COR-L47 (cell line): ENCODE results near the gene RFLNA.
A peak's percentile ranks its signal among the peaks of the same experiment; 100 is the strongest.

ENCODE experiments used
- DNase-seq: peaks from one replicate; lab custom pipeline; 2025; lab: John Stamatoyannopoulos, UW

RFLNA gene

GRCh38 chr12:124294780-124295341, at the start of gene RFLNA:
RFLNA (plus strand) TSS chr12:124295093; CDS start chr12:124295430, 337 bp downstream.
- no peak for DNase-seq

- DNase-seq, result no peak
Measured at GRCh38 chr12:124247331-124247730, 47.6 kb upstream of the RFLNA start.

GRCh38 chr12:124248941-124249825, 45.7 kb upstream of the RFLNA start:
- peak; percentile 77 for DNase-seq

GRCh38 chr12:124251186-124251585, 43.7 kb upstream of the RFLNA start:
- DNase-seq, result no peak

- DNase-seq, result no peak
Measured at GRCh38 chr12:124252964-124253363, 41.9 kb upstream of the RFLNA start.

- DNase-seq, result no peak
Measured at GRCh38 chr12:124254126-124254525, 40.8 kb upstream of the RFLNA start.

GRCh38 chr12:124259154-124260066, 35.5 kb upstream of the RFLNA start:
- DNase-seq, result no peak

- no peak for DNase-seq
Measured at GRCh38 chr12:124261885-124262284, 33.0 kb upstream of the RFLNA start.

GRCh38 chr12:124264089-124264795, 30.7 kb upstream of the RFLNA start:
- no peak for DNase-seq

- no peak for DNase-seq
Measured at GRCh38 chr12:124264879-124265278, 30.0 kb upstream of the RFLNA start.

GRCh38 chr12:124267205-124267778, 27.6 kb upstream of the RFLNA start:
- DNase-seq, result no peak

- DNase-seq, result no peak
Measured at GRCh38 chr12:124270671-124271070, 24.2 kb upstream of the RFLNA start.

GRCh38 chr12:124273630-124274029, 21.3 kb upstream of the RFLNA start:
- no peak for DNase-seq

- no peak for DNase-seq
Measured at GRCh38 chr12:124276337-124276736, 18.6 kb upstream of the RFLNA start.

- DNase-seq, result no peak
Measured at GRCh38 chr12:124277394-124278241, 17.3 kb upstream of the RFLNA start.

- DNase-seq, result no peak
Measured at GRCh38 chr12:124278389-124279101, 16.3 kb upstream of the RFLNA start.

- DNase-seq, result no peak
Measured at GRCh38 chr12:124279315-124279714, 15.6 kb upstream of the RFLNA start.

GRCh38 chr12:124279846-124280360, 15.0 kb upstream of the RFLNA start:
- DNase-seq, result no peak

- DNase-seq, result no peak
Measured at GRCh38 chr12:124281309-124281708, 13.6 kb upstream of the RFLNA start.

- DNase-seq, result no peak
Measured at GRCh38 chr12:124282287-124282686, 12.6 kb upstream of the RFLNA start.
